Lung (tissue), 12 donors: ENCODE results near the gene ASTN1. TPM values are rescaled to one million over a fixed set of nuclear protein-coding genes. Genes with fewer than 3 reads are reported as not detected.
A peak's percentile ranks its signal among the peaks of the same experiment; 100 is the strongest.

ENCODE experiments used
- ATAC-seq: fragments of 200-7000 bp; cut with Tn5 transposase; one replicate; pipeline ENCODE4 v1.9.1; 2020; ENCODE audit warnings: moderate number of reproducible peaks; ENCODE audit not compliant: insufficient read depth, low FRiP score
- DNase-seq, 3 donors: peaks; one replicate each; pipeline ENCODE4 v3.0.0-alpha.2; 2013 to 2017
- H3K27ac ChIP-seq, 2 donors: one replicate each; pipeline ENCODE4 v1.5.1; 2013; ENCODE audit warnings: mild to moderate bottlenecking in 2 of 2, moderate library complexity in 2 of 2, control low read depth in 1 of 2, inconsistent platforms in 1 of 2, low read depth in 1 of 2, low read length in 1 of 2
- H3K27me3 ChIP-seq, 3 donors: one replicate each; pipeline ENCODE4 v1.5.1; 2013; ENCODE audit warnings: low read length in 2 of 3; ENCODE audit not compliant: control insufficient read depth in 3 of 3, insufficient read depth in 3 of 3
- H3K36me3 ChIP-seq, 4 donors: one replicate each; pipeline ENCODE4 v1.5.1; 2013; ENCODE audit warnings: low read length in 4 of 4, mild to moderate bottlenecking in 1 of 4, moderate library complexity in 1 of 4; ENCODE audit not compliant: control insufficient read depth in 4 of 4, insufficient read depth in 4 of 4
- H3K4me1 ChIP-seq, 5 donors: one replicate each; pipeline ENCODE4 v1.5.1; 2013; ENCODE audit warnings: low read length in 5 of 5, mild to moderate bottlenecking in 2 of 5, moderate library complexity in 1 of 5; ENCODE audit not compliant: control insufficient read depth in 5 of 5, insufficient read depth in 5 of 5
- H3K4me3 ChIP-seq: one replicate; pipeline ENCODE4 v1.5.1; 2013; ENCODE audit warnings: mild to moderate bottlenecking, control low read depth, moderate library complexity
- H3K9ac ChIP-seq, 2 donors: one replicate each; pipeline ENCODE4 v1.5.1; 2013; ENCODE audit warnings: low read length in 2 of 2, control low read depth in 1 of 2; ENCODE audit not compliant: insufficient read depth in 1 of 2
- H3K9me3 ChIP-seq, 4 donors: one replicate each; pipeline ENCODE4 v1.5.1; 2013; ENCODE audit warnings: low read length in 3 of 4, mild to moderate bottlenecking in 1 of 4, moderate library complexity in 1 of 4; ENCODE audit not compliant: control insufficient read depth in 4 of 4, insufficient read depth in 3 of 4
- CTCF ChIP-seq: IDR thresholded peaks from 2 replicates; pipeline ENCODE4 v1.5.1; 2012; ENCODE audit warnings: mild to moderate bottlenecking; ENCODE audit errors: control extremely low read depth, extremely low read depth
- WGBS, 2 donors: extraction: QIAGEN DNeasy Blood & Tissue Kit; methylation state at CpG; one replicate each; pipeline ENCODE4 v1.1.7; 2013; 5-methylcytosine and 5-hydroxymethylcytosine counted together
- polyA plus RNA-seq, 2 donors: library from polyadenylated mRNA; stranded (reverse); fragments of 200-250 nt; gene quantifications; one replicate each; pipeline ENCODE4 v1.2.1, GENCODE V29; 2013
- total RNA-seq, 2 donors: library from RNA; depleted of rRNA in 1 of 2; stranded (reverse); fragments of >200 nt in 1 of 2; gene quantifications; one replicate each; pipeline ENCODE4 v1.2.1, GENCODE V29; 2014 to 2021
- donor health status: control.
- donor health status: control.
- donor health status: Bipolar disorder and iron deficiency.
- donor health status: healthy.
- donor health status: DM: yes; HTN: yes; CAD: no.

The ASTN1 gene
- total and polyA plus RNA-seq, 4 donors, result 0.03 to 3.6 (median 0.08) TPM

DNA sequence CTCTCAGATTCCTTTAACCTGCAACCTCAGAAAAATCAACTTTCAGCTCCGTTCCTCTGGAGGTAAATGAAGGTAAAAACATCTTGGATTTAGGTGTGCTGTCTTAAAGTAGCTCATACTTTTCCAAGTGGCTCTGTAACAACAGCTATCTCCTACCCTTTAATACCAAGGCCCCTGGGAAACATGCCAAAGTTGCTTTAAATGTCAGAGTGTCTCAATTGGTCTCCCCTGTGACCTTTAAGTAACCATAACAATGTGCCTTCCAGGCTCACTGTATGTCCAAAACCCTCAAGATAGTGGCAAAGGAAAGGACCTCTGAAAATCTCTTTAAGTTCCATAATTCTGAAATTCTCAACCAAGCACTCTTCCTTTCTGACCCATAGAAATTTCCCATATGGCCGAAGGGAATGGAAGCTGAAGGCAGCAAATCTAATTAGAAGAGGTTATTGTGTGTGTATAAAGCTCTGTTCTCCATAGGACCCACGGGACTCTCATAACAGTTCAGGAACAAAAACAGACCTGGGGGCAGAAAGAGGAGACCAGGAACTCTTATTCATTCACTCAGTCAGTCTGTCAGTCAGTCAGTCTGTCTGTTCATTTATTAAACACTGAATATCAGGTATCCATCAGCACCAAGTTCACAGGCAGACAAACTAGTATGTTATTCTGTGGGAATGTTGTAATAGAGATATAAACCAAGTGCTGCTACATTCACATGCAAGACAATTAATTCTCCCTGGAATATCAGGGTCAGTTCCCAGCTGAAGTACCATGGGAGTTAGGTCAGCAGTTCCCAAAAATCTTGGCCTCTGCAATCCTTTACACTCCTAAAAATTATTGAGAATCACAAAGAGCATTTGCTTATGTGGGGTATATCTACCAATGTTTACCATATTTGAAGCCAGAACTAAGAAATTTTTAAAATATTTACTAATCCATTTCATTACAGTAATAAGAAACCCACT lies 19.1 kb downstream of the ASTN1 start:
- no peaks in the 10 kb centered on the region for H3K36me3 ChIP-seq
- H3K4me3 ChIP-seq, result no peak overlapping the region
- H3K9ac ChIP-seq, result no peak overlapping the region
- TF ChIP-seq CTCF, result no peak
- no peak for ATAC-seq
- peak in 2 of 3 donors; percentile 6 to 23 for DNase-seq
- H3K9me3 ChIP-seq, result no peaks in the 10 kb centered on the region
- H3K27ac ChIP-seq, result no peak overlapping the region
- H3K4me1 ChIP-seq, result peaks cover 0 to 13% (median 8%) of the 10 kb centered on the region in 5 donors
- H3K27me3 ChIP-seq, result no peaks in the 10 kb centered on the region
- 65 to 76% methylated on average over 3 of the region's 3 CpGs for WGBS, 2 donors

GRCh38 chr1:177142791-177143271 lies 21.7 kb downstream of the ASTN1 start:
- no peak overlapping the region for H3K27ac ChIP-seq
- H3K27me3 ChIP-seq, result no peaks in the 10 kb centered on the region
- TF ChIP-seq CTCF, result no peak
- peaks cover 0 to 13% (median 8%) of the 10 kb centered on the region in 5 donors for H3K4me1 ChIP-seq
- H3K9me3 ChIP-seq, result no peaks in the 10 kb centered on the region
- no peak overlapping the region for H3K4me3 ChIP-seq
- H3K9ac ChIP-seq, result no peak overlapping the region
- no peak for ATAC-seq
- 68 to 71% methylated on average over 4 of the region's 4 CpGs for WGBS, 2 donors
- H3K36me3 ChIP-seq, result no peaks in the 10 kb centered on the region
- no peak for DNase-seq

GRCh38 chr1:177142010-177142409 lies 22.5 kb downstream of the ASTN1 start:
- Histone ChIP-seq H3K4me1 (peaks cover 0 to 12% (median 8%) of the 10 kb centered on the region in 5 donors), H3K27ac (no peak overlapping the region), H3K36me3 (no peaks in the 10 kb centered on the region), H3K27me3 (no peaks in the 10 kb centered on the region), H3K9me3 (no peaks in the 10 kb centered on the region), H3K9ac (no peak overlapping the region), H3K4me3 (no peak overlapping the region)
- ATAC-seq, result no peak
- no peak for TF ChIP-seq CTCF
- DNase-seq, result no peak
- WGBS, 2 donors, result 62 to 71% methylated on average over 1 of the region's 1 CpG
